PC-3 (cell line): Measurements from ENCODE around the gene AP3S1. TPM values are rescaled to one million over a fixed set of nuclear protein-coding genes. Genes with fewer than 3 reads are reported as not detected.
"Not testable (repeated sequence)": the region's sequence is repeated elsewhere in the genome, so short reads cannot be mapped to it uniquely, and the experiment has no call there.

ENCODE experiments used
- ATAC-seq: fragments of 200-7000 bp; cut with Tn5 transposase; 2 replicates; pipeline ENCODE4 v1.9.1; 2020; ENCODE audit warnings: mild to moderate bottlenecking, moderate library complexity
- BruUV-seq: library from RNA; stranded (reverse); fragments of 400-500 nt; replicated peaks from 2 replicates; lab custom pipeline; 2021; lab: Mats Ljungman, UMichigan
- CTCF ChIA-PET: fragments of 300-600 bp; sonication (Branson Sonifier 250); formaldehyde crosslinking; loops from one replicate; lab custom pipeline; 2022; ENCODE audit warnings: antibody characterized with exemption; lab: Charles Lee
- POLR2A ChIA-PET: fragments of 300-600 bp; sonication (Branson Sonifier 250); formaldehyde crosslinking; loops from one replicate; lab custom pipeline; 2022; ENCODE audit warnings: antibody characterized with exemption; ENCODE audit not compliant: unreplicated experiment; lab: Charles Lee
- DNase-seq: peaks from one replicate; pipeline ENCODE4 v3.0.0-alpha.2; 2015
- H2AFZ ChIP-seq: fragments of 300-600 bp; sonication (generic); 2 replicates; pipeline ENCODE4 v1.6.0; 2016; ENCODE audit warnings: antibody characterized with exemption, low read length
- H3F3A ChIP-seq: fragments of 300-600 bp; sonication (generic); one replicate; pipeline ENCODE4 v1.6.0; 2017; ENCODE audit warnings: antibody characterized with exemption, low read length, control low read depth, mild to moderate bottlenecking; ENCODE audit not compliant: unreplicated experiment
- H3K27ac ChIP-seq: fragments of 300-600 bp; sonication (generic); 2 replicates; pipeline ENCODE4 v1.5.1; 2016; ENCODE audit warnings: mild to moderate bottlenecking, low read length
- H3K27me3 ChIP-seq: fragments of 300-600 bp; sonication (generic); 2 replicates; pipeline ENCODE4 v1.6.1; 2016; ENCODE audit warnings: low read length, mixed read lengths
- H3K36me3 ChIP-seq: fragments of 300-600 bp; sonication (generic); 2 replicates; pipeline ENCODE4 v1.6.1; 2016; ENCODE audit warnings: low read depth, mixed run types, low read length, mixed read lengths
- H3K4me1 ChIP-seq: fragments of 300-600 bp; sonication (generic); 2 replicates; pipeline ENCODE4 v1.5.1; 2016; ENCODE audit warnings: low read length; ENCODE audit not compliant: insufficient read depth
- H3K4me2 ChIP-seq: fragments of 300-600 bp; sonication (generic); 2 replicates; pipeline ENCODE4 v1.6.0; 2016; ENCODE audit warnings: low read length
- H3K4me3 ChIP-seq: fragments of 300-600 bp; sonication (generic); 2 replicates; pipeline ENCODE4 v1.5.1; 2016; ENCODE audit warnings: mild to moderate bottlenecking, low read length, mixed read lengths
- H3K79me2 ChIP-seq: fragments of 300-600 bp; sonication (generic); 2 replicates; pipeline ENCODE4 v1.6.1; 2017; ENCODE audit warnings: low read length, mixed read lengths
- H3K9ac ChIP-seq: fragments of 300-600 bp; sonication (generic); 2 replicates; pipeline ENCODE4 v1.6.0; 2016; ENCODE audit warnings: mild to moderate bottlenecking, low read length
- H3K9me2 ChIP-seq: fragments of 300-600 bp; sonication (generic); replicated peaks from 2 replicates; pipeline ENCODE4 v1.6.1; 2016; ENCODE audit warnings: mixed run types, low read length, mixed read lengths
- H3K9me3 ChIP-seq: fragments of 300-600 bp; sonication (generic); 2 replicates; pipeline ENCODE4 v1.6.1; 2016; ENCODE audit warnings: low read length, mixed read lengths
- H4K20me1 ChIP-seq: fragments of 300-600 bp; sonication (generic); 2 replicates; pipeline ENCODE4 v1.6.1; 2016; ENCODE audit warnings: low read length, mixed read lengths
- CTCF ChIP-seq: fragments of 300-600 bp; sonication (generic); conservative IDR thresholded peaks from 2 replicates; pipeline ENCODE4 v1.5.1; 2017; ENCODE audit warnings: antibody characterized with exemption, low read depth, mild to moderate bottlenecking, low read length
- EZH2 ChIP-seq: fragments of 300-600 bp; sonication (generic); IDR thresholded peaks from one replicate; pipeline ENCODE4 v1.6.1; 2017; ENCODE audit warnings: antibody characterized with exemption, mild to moderate bottlenecking, low read length; ENCODE audit not compliant: unreplicated experiment
- EZH2phosphoT487 ChIP-seq: fragments of 300-600 bp; sonication (generic); IDR thresholded peaks from 2 replicates; pipeline ENCODE4 v1.6.1; 2018; ENCODE audit warnings: mild to moderate bottlenecking, antibody characterized with exemption, low read length, borderline replicate concordance
- intact Hi-C: fragments of 100-400 bp; cut with micrococcal nuclease; formaldehyde crosslinking; loops from 2 replicates; pipeline ENCODE4 v1.9.0; 2023
- total RNA-seq: library from RNA; depleted of rRNA; stranded (reverse); fragments of >200 nt; gene quantifications from 2 replicates; pipeline ENCODE4 v1.2.3, GENCODE V29; 2014

The AP3S1 gene
- total RNA-seq, 1 experiment from 2014 or later = 48.2 TPM

GRCh38 chr5:115898656-115899055 is 56.9 kb downstream of the AP3S1 start:
- ChIA-PET CTCF (no interaction called here), POLR2A (no interaction called here)
- Histone ChIP-seq H3F3A (no peaks in the 10 kb centered on the region), H3K4me3 (no peak overlapping the region), H3K79me2 (no peaks in the 10 kb centered on the region), H2AFZ (no peak overlapping the region), H3K4me1 (peaks cover 19% of the 10 kb centered on the region), H3K27me3 (no peaks in the 10 kb centered on the region), H3K9me2 (no peaks in the 10 kb centered on the region), H3K27ac (no peak overlapping the region), H3K9me3 (no peaks in the 10 kb centered on the region), H4K20me1 (no peaks in the 10 kb centered on the region), H3K9ac (no peak overlapping the region), H3K36me3 (no peaks in the 10 kb centered on the region), H3K4me2 (no peak overlapping the region)
- no peak for TF ChIP-seq CTCF
- ATAC-seq (peak; percentile 64; the same call in 1 of the 2 replicates), DNase-seq (peak; percentile 32)
- intact Hi-C loops = no loop called here
- BruUV-seq = TSS peak; percentile 19

GRCh38 chr5:115907177-115907576 is 65.4 kb downstream of the AP3S1 start:
- DNase-seq (no peak), ATAC-seq (no peak)
- intact Hi-C loops = no loop called here
- H2AFZ ChIP-seq = no peak overlapping the region
- no peaks in the 10 kb centered on the region for H4K20me1 ChIP-seq
- no TSS peak for BruUV-seq
- H3K9me3 ChIP-seq = no peaks in the 10 kb centered on the region
- H3F3A ChIP-seq = no peaks in the 10 kb centered on the region
- no peaks in the 10 kb centered on the region for H3K27me3 ChIP-seq
- H3K4me3 ChIP-seq = no peak overlapping the region
- no peak overlapping the region for H3K27ac ChIP-seq
- no peak overlapping the region for H3K4me2 ChIP-seq
- 0 out of 2 replicates have a peak, but pooled peaks cover under 1% of the 10 kb centered on the region for H3K4me1 ChIP-seq
- POLR2A ChIA-PET = no interaction called here
- H3K9ac ChIP-seq = no peak overlapping the region
- H3K79me2 ChIP-seq = no peaks in the 10 kb centered on the region
- no peak for TF ChIP-seq EZH2phosphoT487
- TF ChIP-seq EZH2 = no peak
- TF ChIP-seq CTCF = no peak
- H3K9me2 ChIP-seq = no peaks in the 10 kb centered on the region
- CTCF ChIA-PET = no interaction called here
- H3K36me3 ChIP-seq = no peaks in the 10 kb centered on the region

GRCh38 chr5:115913623-115914400 is 72.1 kb downstream of the AP3S1 start:
- intact Hi-C loops = loop anchor here (1.0 kb wide), 1 partner anchor 27 kb away; no protein-coding TSS in a partner anchor

More at GRCh38 chr5:115913623-115914400, 72.1 kb downstream of the AP3S1 start:
- H2AFZ ChIP-seq, H3F3A ChIP-seq, H3K27me3 ChIP-seq, POLR2A ChIA-PET, H3K9ac ChIP-seq, H3K9me3 ChIP-seq, H3K79me2 ChIP-seq, H4K20me1 ChIP-seq, H3K36me3 ChIP-seq, H3K4me3 ChIP-seq, CTCF ChIA-PET, H3K9me2 ChIP-seq: not testable (repeated sequence)
- peaks cover 22% of the 10 kb centered on the region for H3K4me1 ChIP-seq
- peak overlapping the region; percentile 23 for H3K27ac ChIP-seq
- peak overlapping the region; percentile 53 for H3K4me2 ChIP-seq
- ATAC-seq = peak; percentile 94
- DNase-seq = peak; percentile 49
- TSS peak; percentile 79 for BruUV-seq
